Panc1 (cell line): Measurements from ENCODE around the gene LHFPL3. TPM values are rescaled to one million over a fixed set of nuclear protein-coding genes. Genes with fewer than 3 reads are reported as not detected.

ENCODE experiments used
- ATAC-seq: fragments of 200-7000 bp; cut with Tn5 transposase; 2 replicates; pipeline ENCODE4 v1.9.1; 2020; ENCODE audit warnings: mild to moderate bottlenecking, moderate library complexity
- BruUV-seq: library from RNA; stranded (reverse); fragments of 400-500 nt; replicated peaks from 2 replicates; lab custom pipeline; 2021; lab: Mats Ljungman, UMichigan
- CTCF ChIA-PET: fragments of 300-600 bp; sonication (Branson Sonifier 250); formaldehyde crosslinking; loops from one replicate; lab custom pipeline; 2022; ENCODE audit warnings: antibody characterized with exemption; lab: Charles Lee
- POLR2A ChIA-PET: fragments of 300-600 bp; sonication (Branson Sonifier 250); formaldehyde crosslinking; loops from one replicate; lab custom pipeline; 2022; ENCODE audit warnings: antibody characterized with exemption; lab: Charles Lee
- DNase-seq: peaks from one replicate; pipeline ENCODE4 v3.0.0-alpha.2; 2010; ENCODE audit warnings: low read depth, low spot score
- H3K27ac ChIP-seq: 2 replicates; pipeline ENCODE4 v1.5.1; 2011; ENCODE audit warnings: mild to moderate bottlenecking, low read length, inconsistent platforms
- H3K27me3 ChIP-seq: fragments of 200-500 bp; sonication (Bioruptor generic); 2 replicates; pipeline ENCODE4 v1.6.0; 2014; ENCODE audit warnings: low read length, inconsistent platforms; ENCODE audit not compliant: control insufficient read depth, insufficient read depth
- H3K36me3 ChIP-seq: fragments of 200-500 bp; sonication (Bioruptor generic); 2 replicates; pipeline ENCODE4 v1.5.1; 2014; ENCODE audit warnings: inconsistent platforms, mild to moderate bottlenecking, low read length, moderate library complexity; ENCODE audit not compliant: control insufficient read depth, insufficient read depth
- H3K4me1 ChIP-seq: 2 replicates; pipeline ENCODE4 v1.5.1; 2011; ENCODE audit warnings: inconsistent platforms, mild to moderate bottlenecking, low read length, moderate library complexity; ENCODE audit not compliant: control insufficient read depth, insufficient read depth
- H3K4me3 ChIP-seq, 2 experiments: 2 replicates each; pipeline ENCODE4 v1.5.1; 2011 to 2012; ENCODE audit warnings: low read depth in 2 of 2, low read length in 2 of 2, mild to moderate bottlenecking in 2 of 2, inconsistent platforms in 1 of 2, moderate library complexity in 1 of 2
- H3K9me3 ChIP-seq: fragments of 200-500 bp; sonication (Bioruptor generic); 2 replicates; pipeline ENCODE4 v1.5.1; 2014; ENCODE audit warnings: low read depth, mild to moderate bottlenecking, inconsistent platforms, low read length, moderate library complexity; ENCODE audit not compliant: control insufficient read depth, insufficient read depth
- POLR2AphosphoS5 ChIP-seq: IDR thresholded peaks from 2 replicates; pipeline ENCODE4 v1.6.1; 2012; ENCODE audit warnings: mild to moderate bottlenecking, low read depth, low read length, moderate library complexity
- SIN3A ChIP-seq: IDR thresholded peaks from 2 replicates; pipeline ENCODE4 v1.6.1; 2012; ENCODE audit warnings: low read depth, mild to moderate bottlenecking, low read length, moderate library complexity, borderline replicate concordance; ENCODE audit not compliant: insufficient read depth
- TCF7L2 ChIP-seq: IDR thresholded peaks from 2 replicates; pipeline ENCODE4 v1.6.1; 2011; ENCODE audit warnings: mild to moderate bottlenecking, low read depth, low read length, inconsistent platforms
- in situ Hi-C: cut with HindIII; loops from 2 replicates; pipeline ENCODE4 v1.10.0; 2016; ENCODE audit warnings: low sequenced_read_pairs, low pct_unique_long_range_greater_than_20kb
- intact Hi-C: fragments of 100-400 bp; cut with micrococcal nuclease; formaldehyde crosslinking; loops from one replicate; pipeline ENCODE4 v1.10.0; 2022; ENCODE audit not compliant: unreplicated experiment
- total RNA-seq: library from RNA; stranded (reverse); gene quantifications from one replicate; pipeline ENCODE4 v1.2.1, GENCODE V29; 2021; ENCODE audit not compliant: unreplicated experiment
- TF ChIP-seq, protein P1 (sequence below): fragments of 450-650 bp; IDR thresholded peaks from 2 replicates; pipeline ENCODE4 v1.5.1; 2017; ENCODE audit warnings: mild to moderate bottlenecking
- TF ChIP-seq, protein P2 (sequence below), 2 experiments: IDR thresholded peaks; 2 replicates each; pipeline ENCODE4 v1.6.1; 2011 to 2012; ENCODE audit warnings: low read depth in 2 of 2, control low read depth in 1 of 2, low read length in 1 of 2, mild to moderate bottlenecking in 1 of 2, moderate library complexity in 1 of 2; ENCODE audit not compliant: insufficient read depth in 1 of 2

LHFPL3 gene
- total RNA-seq, 1 experiment from 2014 or later, result not detected

DNA sequence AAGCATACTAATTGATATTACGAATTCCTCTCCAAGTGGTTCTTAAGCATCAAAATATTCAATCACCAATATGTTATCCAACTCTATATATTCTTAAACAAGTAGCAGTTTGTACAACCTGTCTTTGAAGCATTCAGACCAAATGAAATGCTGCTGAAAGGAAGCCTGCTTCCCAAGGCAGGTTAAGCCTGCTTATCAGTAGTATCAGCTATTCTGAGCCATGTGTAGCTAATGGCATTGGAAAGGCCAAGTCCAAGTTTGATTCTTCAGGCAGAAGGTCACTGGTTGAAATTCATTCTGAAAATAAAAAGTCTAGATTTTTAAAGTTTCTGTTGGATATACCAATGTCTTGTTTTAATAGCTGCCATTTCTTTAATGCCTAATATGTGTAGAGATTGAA, 328.7 kb downstream of the LHFPL3 start:
- DNase-seq (no peak), ATAC-seq (no peak)
- TF ChIP-seq SIN3A, result no peak
- no peak for TF ChIP-seq TCF7L2
- TF ChIP-seq, protein P1, sequence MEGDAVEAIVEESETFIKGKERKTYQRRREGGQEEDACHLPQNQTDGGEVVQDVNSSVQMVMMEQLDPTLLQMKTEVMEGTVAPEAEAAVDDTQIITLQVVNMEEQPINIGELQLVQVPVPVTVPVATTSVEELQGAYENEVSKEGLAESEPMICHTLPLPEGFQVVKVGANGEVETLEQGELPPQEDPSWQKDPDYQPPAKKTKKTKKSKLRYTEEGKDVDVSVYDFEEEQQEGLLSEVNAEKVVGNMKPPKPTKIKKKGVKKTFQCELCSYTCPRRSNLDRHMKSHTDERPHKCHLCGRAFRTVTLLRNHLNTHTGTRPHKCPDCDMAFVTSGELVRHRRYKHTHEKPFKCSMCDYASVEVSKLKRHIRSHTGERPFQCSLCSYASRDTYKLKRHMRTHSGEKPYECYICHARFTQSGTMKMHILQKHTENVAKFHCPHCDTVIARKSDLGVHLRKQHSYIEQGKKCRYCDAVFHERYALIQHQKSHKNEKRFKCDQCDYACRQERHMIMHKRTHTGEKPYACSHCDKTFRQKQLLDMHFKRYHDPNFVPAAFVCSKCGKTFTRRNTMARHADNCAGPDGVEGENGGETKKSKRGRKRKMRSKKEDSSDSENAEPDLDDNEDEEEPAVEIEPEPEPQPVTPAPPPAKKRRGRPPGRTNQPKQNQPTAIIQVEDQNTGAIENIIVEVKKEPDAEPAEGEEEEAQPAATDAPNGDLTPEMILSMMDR, result no peak
- TF ChIP-seq, protein P2, sequence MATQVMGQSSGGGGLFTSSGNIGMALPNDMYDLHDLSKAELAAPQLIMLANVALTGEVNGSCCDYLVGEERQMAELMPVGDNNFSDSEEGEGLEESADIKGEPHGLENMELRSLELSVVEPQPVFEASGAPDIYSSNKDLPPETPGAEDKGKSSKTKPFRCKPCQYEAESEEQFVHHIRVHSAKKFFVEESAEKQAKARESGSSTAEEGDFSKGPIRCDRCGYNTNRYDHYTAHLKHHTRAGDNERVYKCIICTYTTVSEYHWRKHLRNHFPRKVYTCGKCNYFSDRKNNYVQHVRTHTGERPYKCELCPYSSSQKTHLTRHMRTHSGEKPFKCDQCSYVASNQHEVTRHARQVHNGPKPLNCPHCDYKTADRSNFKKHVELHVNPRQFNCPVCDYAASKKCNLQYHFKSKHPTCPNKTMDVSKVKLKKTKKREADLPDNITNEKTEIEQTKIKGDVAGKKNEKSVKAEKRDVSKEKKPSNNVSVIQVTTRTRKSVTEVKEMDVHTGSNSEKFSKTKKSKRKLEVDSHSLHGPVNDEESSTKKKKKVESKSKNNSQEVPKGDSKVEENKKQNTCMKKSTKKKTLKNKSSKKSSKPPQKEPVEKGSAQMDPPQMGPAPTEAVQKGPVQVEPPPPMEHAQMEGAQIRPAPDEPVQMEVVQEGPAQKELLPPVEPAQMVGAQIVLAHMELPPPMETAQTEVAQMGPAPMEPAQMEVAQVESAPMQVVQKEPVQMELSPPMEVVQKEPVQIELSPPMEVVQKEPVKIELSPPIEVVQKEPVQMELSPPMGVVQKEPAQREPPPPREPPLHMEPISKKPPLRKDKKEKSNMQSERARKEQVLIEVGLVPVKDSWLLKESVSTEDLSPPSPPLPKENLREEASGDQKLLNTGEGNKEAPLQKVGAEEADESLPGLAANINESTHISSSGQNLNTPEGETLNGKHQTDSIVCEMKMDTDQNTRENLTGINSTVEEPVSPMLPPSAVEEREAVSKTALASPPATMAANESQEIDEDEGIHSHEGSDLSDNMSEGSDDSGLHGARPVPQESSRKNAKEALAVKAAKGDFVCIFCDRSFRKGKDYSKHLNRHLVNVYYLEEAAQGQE (IDR thresholded peaks at IDR 0.05; ENCODE audit: insufficient read depth in 1 of 2, low read depth in 2 of 2, low read length in 1 of 2), result no peak
- TF ChIP-seq POLR2AphosphoS5, result no peak
- POLR2A ChIA-PET, result no interaction called here
- Histone ChIP-seq H3K27me3 (no peaks in the 10 kb centered on the region; the same call in 1 of the 2 replicates), H3K36me3 (no peaks in the 10 kb centered on the region), H3K4me1 (no peaks in the 10 kb centered on the region; the same call in 1 of the 2 replicates), H3K9me3 (no peaks in the 10 kb centered on the region), H3K4me3 (no peak overlapping the region), H3K27ac (no peak overlapping the region)
- BruUV-seq, result no TSS peak
- CTCF ChIA-PET, result no interaction called here
- intact Hi-C loops (no loop called here), in situ Hi-C loops (no loop called here)

DNA sequence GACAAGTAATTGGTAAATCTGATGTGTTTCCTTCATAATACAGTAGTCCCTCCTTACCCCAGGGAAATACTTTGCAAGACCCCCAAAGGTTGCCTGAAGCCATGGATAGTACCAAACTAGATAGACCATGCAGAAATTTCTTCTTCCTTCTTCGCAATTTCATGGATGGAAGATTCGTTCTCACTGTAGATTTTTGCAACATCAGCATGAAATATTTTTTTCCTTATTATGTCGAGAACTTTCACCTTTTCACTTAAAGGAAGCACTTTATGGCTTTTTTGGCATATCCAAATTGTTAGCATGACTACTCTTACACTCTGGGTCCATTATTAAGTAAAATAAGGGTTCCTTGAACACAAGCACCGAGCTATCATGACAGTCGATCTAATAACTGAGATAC, 333.2 kb downstream of the LHFPL3 start:
- CTCF ChIA-PET, result no interaction called here

More for the DNA sequence above, 333.2 kb downstream of the LHFPL3 start:
- intact Hi-C loops, result no loop called here
- no peaks in the 10 kb centered on the region for H3K9me3 ChIP-seq
- in situ Hi-C loops, result no loop called here
- ATAC-seq (no peak), DNase-seq (no peak)
- POLR2A ChIA-PET, result interaction anchor here (0.8 kb wide), 1 partner anchor 11 kb away, joined by 3 read pairs; no protein-coding TSS in a partner anchor
- no peaks in the 10 kb centered on the region for H3K36me3 ChIP-seq
- no peak overlapping the region for H3K27ac ChIP-seq
- no peak for TF ChIP-seq SIN3A
- TF ChIP-seq TCF7L2, result no peak
- TF ChIP-seq, protein P1, result no peak
- TF ChIP-seq, protein P2 (IDR thresholded peaks at IDR 0.05; ENCODE audit: insufficient read depth in 1 of 2, low read depth in 2 of 2, low read length in 1 of 2), result no peak
- TF ChIP-seq POLR2AphosphoS5, result no peak
- H3K4me1 ChIP-seq, result no peaks in the 10 kb centered on the region
- H3K4me3 ChIP-seq, result no peak overlapping the region
- no TSS peak for BruUV-seq
- H3K27me3 ChIP-seq, result no peaks in the 10 kb centered on the region; the same call in 1 of the 2 replicates
